ENCODE results near the gene MICU1. TPM values are rescaled to one million over a fixed set of nuclear protein-coding genes. Genes with fewer than 3 reads are reported as not detected.
"Not testable (repeated sequence)": the region's sequence is repeated elsewhere in the genome, so short reads cannot be mapped to it uniquely, and the experiment has no call there.

MICU1 gene
- total RNA-seq, 1 donor from 2014 or later, result 43.7 TPM

- no peak for DNase-seq (ENCODE audit: low spot score)
Observed at GRCh38 chr10:72563327-72563932, 62.4 kb downstream of the MICU1 start.

- DNase-seq (ENCODE audit: low spot score), result no peak
Observed at GRCh38 chr10:72561745-72562166, 64.1 kb downstream of the MICU1 start.

- no peak for DNase-seq (ENCODE audit: low spot score)
Observed at GRCh38 chr10:72557362-72557761, 68.5 kb downstream of the MICU1 start.

GRCh38 chr10:72552857-72553256 lies 73.0 kb downstream of the MICU1 start:
- no peak for DNase-seq (ENCODE audit: low spot score)

GRCh38 chr10:72550239-72550638 lies 75.6 kb downstream of the MICU1 start:
- DNase-seq (ENCODE audit: low spot score), result no peak

- no peak for DNase-seq (ENCODE audit: low spot score)
Observed at GRCh38 chr10:72545546-72545945, 80.3 kb downstream of the MICU1 start.

GRCh38 chr10:72543855-72544254 lies 82.0 kb downstream of the MICU1 start:
- not testable (repeated sequence) for DNase-seq (ENCODE audit: low spot score)

GRCh38 chr10:72542396-72542815 lies 83.5 kb downstream of the MICU1 start:
- DNase-seq (ENCODE audit: low spot score), result no peak

GRCh38 chr10:72541337-72541736 lies 84.5 kb downstream of the MICU1 start:
- DNase-seq (ENCODE audit: low spot score), result no peak

- DNase-seq (ENCODE audit: low spot score), result no peak
Observed at GRCh38 chr10:72540193-72540807, 85.6 kb downstream of the MICU1 start.

- no peak for DNase-seq (ENCODE audit: low spot score)
Observed at GRCh38 chr10:72539137-72539536, 86.7 kb downstream of the MICU1 start.

GRCh38 chr10:72525689-72526088 lies 100.2 kb downstream of the MICU1 start:
- no peak for DNase-seq (ENCODE audit: low spot score)

GRCh38 chr10:72525277-72525676 lies 100.6 kb downstream of the MICU1 start:
- no peak for DNase-seq (ENCODE audit: low spot score)

GRCh38 chr10:72524489-72524888 lies 101.4 kb downstream of the MICU1 start:
- DNase-seq (ENCODE audit: low spot score), result no peak

- DNase-seq (ENCODE audit: low spot score), result no peak
Observed at GRCh38 chr10:72523932-72524396, 101.9 kb downstream of the MICU1 start.

GRCh38 chr10:72523062-72523461 lies 102.8 kb downstream of the MICU1 start:
- DNase-seq (ENCODE audit: low spot score), result no peak

GRCh38 chr10:72517244-72517643 lies 108.6 kb downstream of the MICU1 start:
- DNase-seq (ENCODE audit: low spot score), result no peak

GRCh38 chr10:72515455-72515854 lies 110.4 kb downstream of the MICU1 start:
- no peak for DNase-seq (ENCODE audit: low spot score)

- DNase-seq (ENCODE audit: low spot score), result no peak
Observed at GRCh38 chr10:72513910-72514309, 112.0 kb downstream of the MICU1 start.

GRCh38 chr10:72511459-72511858 lies 114.4 kb downstream of the MICU1 start:
- no peak for DNase-seq (ENCODE audit: low spot score)

GRCh38 chr10:72509941-72510340 lies 115.9 kb downstream of the MICU1 start:
- no peak for DNase-seq (ENCODE audit: low spot score)

GRCh38 chr10:72509206-72509799 lies 116.6 kb downstream of the MICU1 start:
- DNase-seq (ENCODE audit: low spot score), result no peak

- no peak for DNase-seq (ENCODE audit: low spot score)
Observed at GRCh38 chr10:72508033-72508432, 117.8 kb downstream of the MICU1 start.
